B cell (primary cell): ENCODE data around the gene FGF16. TPM values are rescaled to one million over a fixed set of nuclear protein-coding genes. Genes with fewer than 3 reads are reported as not detected.

Source experiments
- ATAC-seq: fragments of 200-7000 bp; cut with Tn5 transposase; one replicate; pipeline ENCODE4 v1.10.0; 2021; ENCODE audit warnings: low read depth, mild to moderate bottlenecking, moderate number of reproducible peaks, moderate library complexity
- CTCF ChIA-PET: fragments of 350-600 bp; sonication (Branson Sonifier 250); formaldehyde crosslinking; loops from one replicate; lab custom pipeline; 2021; ENCODE audit warnings: antibody characterized with exemption, inconsistent platforms; lab: Charles Lee
- POLR2A ChIA-PET: fragments of 350-600 bp; sonication (Branson Sonifier 250); formaldehyde crosslinking; loops from one replicate; lab custom pipeline; 2021; ENCODE audit warnings: antibody characterized with exemption; lab: Charles Lee
- DNase-seq: peaks from one replicate; pipeline ENCODE4 v3.0.0; 2013
- H2AFZ ChIP-seq: 2 replicates; pipeline ENCODE4 v1.6.1; 2012; ENCODE audit warnings: mild to moderate bottlenecking, low read depth, low read length; ENCODE audit not compliant: insufficient read depth, poor library complexity, severe bottlenecking
- H3K27ac ChIP-seq, 2 donors: 1 replicate in 1 of 2; 2 replicates in 1 of 2; pipeline ENCODE4 v1.5.1; 2012 to 2013; ENCODE audit warnings: low read length in 2 of 2, mild to moderate bottlenecking in 2 of 2, moderate library complexity in 1 of 2
- H3K27me3 ChIP-seq, 4 experiments: fragments of 200-600 bp in 1 of 4; sonication (generic) in 1 of 4; replicated peaks in 1 of 4; 1 replicate in 2 of 4; 2 replicates in 2 of 4; pipeline versions ENCODE4 v1.6.1 to v1.7.0; 2013 to 2016; ENCODE audit warnings: low read length in 3 of 4, mild to moderate bottlenecking in 2 of 4, mixed read lengths in 1 of 4, moderate library complexity in 1 of 4; ENCODE audit not compliant: insufficient read depth in 4 of 4, control insufficient read depth in 3 of 4; ENCODE audit errors: control extremely low read depth in 1 of 4
- H3K36me3 ChIP-seq, 2 experiments: replicated peaks in 1 of 2; 1 replicate in 1 of 2; 2 replicates in 1 of 2; pipeline versions ENCODE4 v1.6.1 to v1.7.1; 2013; ENCODE audit warnings: low read length in 1 of 2; ENCODE audit not compliant: insufficient read depth in 2 of 2, control insufficient read depth in 1 of 2; ENCODE audit errors: control extremely low read depth in 1 of 2, extremely low read depth in 1 of 2
- H3K4me1 ChIP-seq, 2 donors: fragments of 200-600 bp in 1 of 2; sonication (generic) in 1 of 2; 1 replicate in 1 of 2; 2 replicates in 1 of 2; pipeline versions ENCODE4 v1.5.1 to v1.6.1; 2013 to 2017; ENCODE audit warnings: low read length in 2 of 2; ENCODE audit not compliant: control insufficient read depth in 2 of 2, insufficient read depth in 2 of 2
- H3K4me2 ChIP-seq: replicated peaks from 2 replicates; pipeline ENCODE3; 2012; ENCODE audit warnings: mild to moderate bottlenecking, low read depth, low read length; ENCODE audit not compliant: poor library complexity, severe bottlenecking
- H3K4me3 ChIP-seq, 5 experiments: fragments of 200-600 bp in 1 of 5; sonication (generic) in 1 of 5; 1 replicate in 3 of 5; 2 replicates in 2 of 5; pipeline versions ENCODE4 v1.5.1 to v1.7.0; 2011 to 2016; ENCODE audit warnings: low read length in 4 of 5, mild to moderate bottlenecking in 4 of 5, low read depth in 2 of 5, control low read depth in 1 of 5, moderate library complexity in 1 of 5; ENCODE audit not compliant: insufficient read depth in 1 of 5; ENCODE audit errors: control extremely low read depth in 1 of 5, extremely low read depth in 1 of 5
- H3K79me2 ChIP-seq: fragments of 200-600 bp; sonication (generic); one replicate; pipeline ENCODE4 v1.6.0; 2016; ENCODE audit warnings: low read length; ENCODE audit not compliant: control insufficient read depth, insufficient read depth
- H3K9ac ChIP-seq: fragments of 200-600 bp; sonication (generic); 2 replicates; pipeline ENCODE4 v1.6.1; 2017; ENCODE audit warnings: mild to moderate bottlenecking, low read length, moderate library complexity
- H3K9me3 ChIP-seq, 3 donors: one replicate each; pipeline versions ENCODE4 v1.6.1 to v1.7.1; 2013; ENCODE audit warnings: low read length in 2 of 3; ENCODE audit not compliant: control insufficient read depth in 2 of 3, insufficient read depth in 1 of 3; ENCODE audit errors: control extremely low read depth in 1 of 3
- H4K20me1 ChIP-seq: 2 replicates; pipeline ENCODE4 v1.6.0; 2012; ENCODE audit warnings: mild to moderate bottlenecking, low read length; ENCODE audit not compliant: insufficient read depth, control insufficient read depth, poor library complexity, severe bottlenecking
- H3K27ac Mint-ChIP-seq: one replicate; pipeline ENCODE4 v1.8.0; 2021; ENCODE audit warnings: mixed read lengths
- H3K27me3 Mint-ChIP-seq: one replicate; pipeline ENCODE4 v1.8.0; 2021; ENCODE audit warnings: mixed read lengths
- H3K4me1 Mint-ChIP-seq: one replicate; pipeline ENCODE4 v1.8.0; 2021; ENCODE audit warnings: mixed read lengths
- H3K4me3 Mint-ChIP-seq: one replicate; pipeline ENCODE4 v1.8.0; 2021; ENCODE audit warnings: mixed read lengths
- H3K9me3 Mint-ChIP-seq: one replicate; pipeline ENCODE4 v1.8.0; 2022; ENCODE audit warnings: mixed read lengths; ENCODE audit not compliant: insufficient read depth
- CTCF ChIP-seq: fragments of 200-600 bp; IDR thresholded peaks from one replicate; pipeline ENCODE4 v1.8.0; 2022; ENCODE audit warnings: antibody characterized with exemption, mild to moderate bottlenecking
- EZH2 ChIP-seq: IDR thresholded peaks from 2 replicates; pipeline ENCODE4 v1.6.1; 2012; ENCODE audit warnings: borderline replicate concordance, low read depth, mild to moderate bottlenecking, moderate library complexity, low read length; ENCODE audit not compliant: insufficient read depth, poor library complexity, severe bottlenecking
- WGBS: methylation state at CpG from one replicate; pipeline ENCODE4 v1.1.5; 2013; ENCODE audit warnings: missing lambda C conversion rate; ENCODE audit not compliant: insufficient coverage; 5-methylcytosine and 5-hydroxymethylcytosine counted together
- intact Hi-C: fragments of 100-400 bp; cut with micrococcal nuclease; formaldehyde crosslinking; loops from one replicate; pipeline ENCODE4 v1.10.0; 2022
- polyA plus RNA-seq: library from polyadenylated mRNA; depleted of rRNA; stranded (reverse); fragments of >200 nt; gene quantifications from 2 replicates; pipeline ENCODE4 v1.2.3, GENCODE V29; 2012
- total RNA-seq, 2 donors: library from RNA; stranded (reverse); fragments of 120-200 nt in 1 of 2; gene quantifications; 1 replicate in 1 of 2; 2 replicates in 1 of 2; pipeline versions ENCODE4 v1.2.3 to v1.2.4, GENCODE V29; 2013 to 2022

The FGF16 gene
- total and polyA plus RNA-seq, 2 donors (not counting 1 experiment from before 2014, with no cell fraction given): not detected

GRCh38 chrX:77455437-77455836 is 8.2 kb downstream of the FGF16 start:
- no CpG with 5 or more reads among the region's 2 CpGs for WGBS
- H3K9me3 ChIP-seq: no peaks in the 10 kb centered on the region
- no peak overlapping the region for H3K4me3 ChIP-seq
- CTCF ChIA-PET: no interaction called here
- no peak overlapping the region for H3K9ac ChIP-seq
- no peak for DNase-seq
- H4K20me1 ChIP-seq: no peaks in the 10 kb centered on the region
- Mint-ChIP-seq H3K4me1 (no peaks in the 10 kb centered on the region), H3K9me3 (no peaks in the 10 kb centered on the region), H3K27me3 (peaks cover 4% of the 10 kb centered on the region), H3K27ac (no peak overlapping the region), H3K4me3 (no peak overlapping the region)
- no peak overlapping the region for H2AFZ ChIP-seq
- H3K4me2 ChIP-seq: no peak overlapping the region
- no peaks in the 10 kb centered on the region for H3K36me3 ChIP-seq
- no peaks in the 10 kb centered on the region for H3K4me1 ChIP-seq
- no peak overlapping the region for H3K27ac ChIP-seq
- POLR2A ChIA-PET: no interaction called here
- TF ChIP-seq CTCF (no peak), EZH2 (no peak)
- ATAC-seq: no peak
- H3K79me2 ChIP-seq: no peaks in the 10 kb centered on the region
- intact Hi-C loops: no loop called here
- H3K27me3 ChIP-seq: no peaks in the 10 kb centered on the region

GRCh38 chrX:77484045-77484444 is 36.9 kb downstream of the FGF16 start:
- Histone ChIP-seq H3K9ac (no peak overlapping the region), H3K4me2 (no peak overlapping the region), H4K20me1 (no peaks in the 10 kb centered on the region), H3K27ac (no peak overlapping the region), H3K4me3 (no peak overlapping the region), H3K27me3 (no peaks in the 10 kb centered on the region), H3K4me1 (no peaks in the 10 kb centered on the region), H3K36me3 (no peaks in the 10 kb centered on the region), H2AFZ (no peak overlapping the region), H3K9me3 (no peaks in the 10 kb centered on the region), H3K79me2 (no peaks in the 10 kb centered on the region)
- WGBS: no CpG with 5 or more reads among the region's 5 CpGs
- intact Hi-C loops: no loop called here
- H3K4me3 Mint-ChIP-seq: no peak overlapping the region
- DNase-seq (no peak), ATAC-seq (no peak)
- no peak overlapping the region for H3K27ac Mint-ChIP-seq
- ChIA-PET POLR2A (no interaction called here), CTCF (no interaction called here)
- peaks cover 11% of the 10 kb centered on the region for H3K9me3 Mint-ChIP-seq
- no peaks in the 10 kb centered on the region for H3K27me3 Mint-ChIP-seq
- no peaks in the 10 kb centered on the region for H3K4me1 Mint-ChIP-seq
- TF ChIP-seq EZH2: no peak
- no peak for TF ChIP-seq CTCF
